ENCODE measurements around the gene TRABD. TPM values are rescaled to one million over a fixed set of nuclear protein-coding genes. Genes with fewer than 3 reads are reported as not detected.

Gene TRABD
- total RNA-seq, 1 experiment from 2014 or later: 55.7 TPM

GRCh38 chr22:50208939-50209892 is 23.5 kb downstream of the TRABD start:
- in situ Hi-C loops (cut with HindIII; ENCODE audit: low pct_unique_long_range_greater_than_20kb, low sequenced_read_pairs) (no loop called here), intact Hi-C loops (cut with micrococcal nuclease; ENCODE audit: unreplicated experiment) (loop anchor here (1.0 kb wide), 1 partner anchor 60 kb away; no protein-coding TSS in a partner anchor)
- no peaks in the 10 kb centered on the region for H3K9me3 ChIP-seq (ENCODE audit: control insufficient read depth, insufficient read depth, low read depth, low read length)
- no peak overlapping the region for H3K27ac ChIP-seq (ENCODE audit: low read length)
- DNase-seq (ENCODE audit: low read depth, low spot score) (no peak), ATAC-seq (peak; percentile 36)
- H3K4me3 ChIP-seq (ENCODE audit: low read depth in 2 of 2, low read length in 2 of 2): no peak overlapping the region
- CTCF ChIA-PET: interaction anchor here (0.6 to 0.7 kb wide), 2 partner anchors 275 to 280 kb away, joined by 5 to 7 read pairs; no protein-coding TSS in a partner anchor
- no peaks in the 10 kb centered on the region for H3K4me1 ChIP-seq (ENCODE audit: control insufficient read depth, insufficient read depth, low read length)
- H3K27me3 ChIP-seq (ENCODE audit: control insufficient read depth, insufficient read depth, low read length): no peaks in the 10 kb centered on the region
- no peaks in the 10 kb centered on the region for H3K36me3 ChIP-seq (ENCODE audit: control insufficient read depth, insufficient read depth, low read length)
- BruUV-seq (replicated peaks): no TSS peak
- POLR2A ChIA-PET: no interaction called here
- no peak for TF ChIP-seq SIN3A (IDR thresholded peaks at IDR 0.05; ENCODE audit: borderline replicate concordance, insufficient read depth, low read depth, low read length)
- TF ChIP-seq TCF7L2 (IDR thresholded peaks at IDR 0.05; ENCODE audit: low read depth, low read length): no peak
- no peak for TF ChIP-seq POLR2AphosphoS5 (IDR thresholded peaks at IDR 0.05; ENCODE audit: low read depth, low read length)
- no peak for TF ChIP-seq REST (IDR thresholded peaks at IDR 0.05; ENCODE audit: insufficient read depth in 1 of 2, low read depth in 2 of 2, low read length in 1 of 2)
- TF ChIP-seq CTCF (IDR thresholded peaks at IDR 0.05): no peak

- POLR2A ChIA-PET: no interaction called here
- intact Hi-C loops (cut with micrococcal nuclease; ENCODE audit: unreplicated experiment) (loop anchor here (1.0 kb wide), 1 partner anchor 61 kb away; no protein-coding TSS in a partner anchor), in situ Hi-C loops (cut with HindIII; ENCODE audit: low pct_unique_long_range_greater_than_20kb, low sequenced_read_pairs) (no loop called here)
- Histone ChIP-seq H3K27ac (ENCODE audit: low read length) (no peak overlapping the region), H3K36me3 (ENCODE audit: control insufficient read depth, insufficient read depth, low read length) (no peaks in the 10 kb centered on the region), H3K4me1 (ENCODE audit: control insufficient read depth, insufficient read depth, low read length) (no peaks in the 10 kb centered on the region), H3K27me3 (ENCODE audit: control insufficient read depth, insufficient read depth, low read length) (no peaks in the 10 kb centered on the region), H3K9me3 (ENCODE audit: control insufficient read depth, insufficient read depth, low read depth, low read length) (no peaks in the 10 kb centered on the region), H3K4me3 (ENCODE audit: low read depth in 2 of 2, low read length in 2 of 2) (no peak overlapping the region)
- CTCF ChIA-PET: no interaction called here
- ATAC-seq: peak; percentile 74
- BruUV-seq (replicated peaks): no TSS peak
- DNase-seq (ENCODE audit: low read depth, low spot score): peak; percentile 38
- TF ChIP-seq POLR2AphosphoS5 (IDR thresholded peaks at IDR 0.05; ENCODE audit: low read depth, low read length) (no peak), REST (IDR thresholded peaks at IDR 0.05; ENCODE audit: insufficient read depth in 1 of 2, low read depth in 2 of 2, low read length in 1 of 2) (no peak), CTCF (IDR thresholded peaks at IDR 0.05) (peak; percentile 87), TCF7L2 (IDR thresholded peaks at IDR 0.05; ENCODE audit: low read depth, low read length) (no peak), SIN3A (IDR thresholded peaks at IDR 0.05; ENCODE audit: borderline replicate concordance, insufficient read depth, low read depth, low read length) (no peak)
Measured at GRCh38 chr22:50209893-50210292, 24.2 kb downstream of the TRABD start.
